Ovary (tissue), 3 donors: ENCODE results near the gene MBP.

Experiments
- EP300 ChIP-seq: sonication (generic); formaldehyde crosslinking; IDR thresholded peaks from one replicate; pipeline ENCODE4 v1.6.1; 2017; ENCODE audit warnings: antibody characterized with exemption
- POLR2A ChIP-seq: fragments of 450-650 bp; IDR thresholded peaks from one replicate; pipeline ENCODE4 v1.6.1; 2017; ENCODE audit warnings: antibody characterized with exemption, mild to moderate bottlenecking, moderate library complexity
- TF ChIP-seq, protein P1 (sequence below), 3 donors: fragments of 450-650 bp in 2 of 3; fragments of 200-600 bp in 1 of 3; IDR thresholded peaks; one replicate each; pipeline versions ENCODE4 v1.5.1 to v1.8.0; 2016 to 2022; ENCODE audit warnings: antibody characterized with exemption in 3 of 3, mild to moderate bottlenecking in 1 of 3
- donor health status: DM: no; HTN: no; CAD: no.

GRCh38 chr18:77086656-77087392 lies 45.8 kb downstream of the MBP start:
- TF ChIP-seq, protein P1, sequence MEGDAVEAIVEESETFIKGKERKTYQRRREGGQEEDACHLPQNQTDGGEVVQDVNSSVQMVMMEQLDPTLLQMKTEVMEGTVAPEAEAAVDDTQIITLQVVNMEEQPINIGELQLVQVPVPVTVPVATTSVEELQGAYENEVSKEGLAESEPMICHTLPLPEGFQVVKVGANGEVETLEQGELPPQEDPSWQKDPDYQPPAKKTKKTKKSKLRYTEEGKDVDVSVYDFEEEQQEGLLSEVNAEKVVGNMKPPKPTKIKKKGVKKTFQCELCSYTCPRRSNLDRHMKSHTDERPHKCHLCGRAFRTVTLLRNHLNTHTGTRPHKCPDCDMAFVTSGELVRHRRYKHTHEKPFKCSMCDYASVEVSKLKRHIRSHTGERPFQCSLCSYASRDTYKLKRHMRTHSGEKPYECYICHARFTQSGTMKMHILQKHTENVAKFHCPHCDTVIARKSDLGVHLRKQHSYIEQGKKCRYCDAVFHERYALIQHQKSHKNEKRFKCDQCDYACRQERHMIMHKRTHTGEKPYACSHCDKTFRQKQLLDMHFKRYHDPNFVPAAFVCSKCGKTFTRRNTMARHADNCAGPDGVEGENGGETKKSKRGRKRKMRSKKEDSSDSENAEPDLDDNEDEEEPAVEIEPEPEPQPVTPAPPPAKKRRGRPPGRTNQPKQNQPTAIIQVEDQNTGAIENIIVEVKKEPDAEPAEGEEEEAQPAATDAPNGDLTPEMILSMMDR (IDR thresholded peaks at IDR 0.05) = no peak
- TF ChIP-seq POLR2A (no peak), EP300 (no peak)
